ENCODE results near the gene CAMTA1. TPM values are rescaled to one million over a fixed set of nuclear protein-coding genes. Genes with fewer than 3 reads are reported as not detected.

CAMTA1 gene
- total RNA-seq, 2 experiments from 2014 or later = 45.5 to 45.6 TPM

- Mint-ChIP-seq H3K4me1 (no peaks in the 10 kb centered on the region), H3K27me3 (no peaks in the 10 kb centered on the region), H3K27ac (no peak overlapping the region), H3K36me3 (no peaks in the 10 kb centered on the region), H3K9me3 (no peaks in the 10 kb centered on the region), H3K4me3 (no peak overlapping the region)
- DNase-seq = no peak
- POLR2A ChIA-PET = no interaction called here
- ATAC-seq (ENCODE audit: low read depth) = no peak
These were observed 716.7 kb downstream of the CAMTA1 start for GRCh38 chr1:7501723-7502603.

DNA sequence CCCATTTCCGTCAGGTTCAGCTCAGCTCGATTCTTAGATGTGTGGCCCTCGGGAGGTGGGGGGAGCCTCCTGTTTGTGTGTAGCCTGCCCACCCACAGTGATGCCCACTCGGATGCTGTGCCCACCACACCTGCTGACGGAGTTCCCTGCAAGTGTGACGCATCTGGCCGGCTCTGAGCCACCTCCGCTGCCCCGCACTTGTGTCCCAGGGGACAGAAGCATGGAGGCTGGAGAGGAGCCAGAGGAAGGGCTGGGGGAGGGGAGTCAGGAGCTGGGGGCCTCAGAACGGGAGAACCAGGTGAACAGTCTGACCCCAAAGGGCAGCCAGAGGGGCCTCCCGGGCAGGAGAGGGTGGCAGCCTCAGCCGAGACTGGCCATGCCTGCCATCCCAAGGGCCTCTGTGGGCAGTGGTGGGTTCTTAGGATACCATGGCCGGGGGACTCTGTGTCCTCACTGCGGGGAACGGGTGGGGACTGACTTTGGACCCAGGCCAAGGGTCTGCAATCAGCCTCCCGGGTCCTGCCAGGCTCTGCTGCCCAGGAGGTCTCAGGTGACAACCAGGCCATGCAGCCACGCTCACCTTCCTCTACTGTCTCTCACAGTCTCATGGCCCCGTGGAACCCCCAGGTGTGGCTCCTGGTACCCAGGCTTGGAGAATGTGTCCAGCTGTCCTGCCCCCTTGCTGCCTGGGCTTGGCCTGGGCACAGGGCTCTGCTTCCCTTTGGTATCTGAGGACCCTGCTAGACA, 718.6 kb downstream of the CAMTA1 start:
- Mint-ChIP-seq H3K4me3 (no peak overlapping the region), H3K36me3 (no peaks in the 10 kb centered on the region), H3K4me1 (no peaks in the 10 kb centered on the region), H3K27me3 (no peaks in the 10 kb centered on the region), H3K9me3 (no peaks in the 10 kb centered on the region), H3K27ac (no peak overlapping the region)
- POLR2A ChIA-PET = no interaction called here
- ATAC-seq (ENCODE audit: low read depth) = no peak
- no peak for DNase-seq

DNA sequence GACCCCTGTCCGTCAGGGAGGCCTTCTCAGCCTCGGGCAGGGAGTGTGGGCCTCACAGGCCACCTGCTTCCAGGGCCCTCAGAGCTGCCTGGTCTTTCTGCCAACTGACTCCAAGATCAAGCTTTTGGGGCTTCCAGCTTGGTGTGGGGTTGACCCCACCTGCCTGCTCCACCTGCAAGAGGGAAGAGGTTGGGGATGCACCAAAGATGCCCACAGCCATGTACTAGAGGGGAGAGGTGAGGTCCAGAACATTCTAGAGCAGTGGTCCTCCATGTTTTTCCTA, 719.1 kb downstream of the CAMTA1 start:
- ATAC-seq (ENCODE audit: low read depth) = no peak
- H3K36me3 Mint-ChIP-seq = no peaks in the 10 kb centered on the region
- H3K4me1 Mint-ChIP-seq = no peaks in the 10 kb centered on the region
- no peaks in the 10 kb centered on the region for H3K27me3 Mint-ChIP-seq
- H3K4me3 Mint-ChIP-seq = no peak overlapping the region
- H3K27ac Mint-ChIP-seq = no peak overlapping the region
- DNase-seq = no peak
- no peaks in the 10 kb centered on the region for H3K9me3 Mint-ChIP-seq
- POLR2A ChIA-PET = no interaction called here

- Mint-ChIP-seq H3K4me1 (no peaks in the 10 kb centered on the region), H3K9me3 (no peaks in the 10 kb centered on the region), H3K4me3 (no peak overlapping the region), H3K27me3 (no peaks in the 10 kb centered on the region), H3K27ac (no peak overlapping the region), H3K36me3 (no peaks in the 10 kb centered on the region)
- no peak for DNase-seq
- POLR2A ChIA-PET = no interaction called here
- ATAC-seq (ENCODE audit: low read depth) = no peak
These were observed 720.0 kb downstream of the CAMTA1 start for GRCh38 chr1:7505094-7505770.

GRCh38 chr1:7505771-7506453, 720.7 kb downstream of the CAMTA1 start:
- POLR2A ChIA-PET = no interaction called here
- H3K4me3 Mint-ChIP-seq = no peak overlapping the region
- H3K36me3 Mint-ChIP-seq = no peaks in the 10 kb centered on the region
- no peaks in the 10 kb centered on the region for H3K27me3 Mint-ChIP-seq
- no peak for DNase-seq
- H3K4me1 Mint-ChIP-seq = no peaks in the 10 kb centered on the region
- no peak overlapping the region for H3K27ac Mint-ChIP-seq
- no peaks in the 10 kb centered on the region for H3K9me3 Mint-ChIP-seq
- ATAC-seq (ENCODE audit: low read depth) = no peak

- H3K27me3 Mint-ChIP-seq = no peaks in the 10 kb centered on the region
- DNase-seq (no peak), ATAC-seq (ENCODE audit: low read depth) (no peak)
- H3K4me1 Mint-ChIP-seq = no peaks in the 10 kb centered on the region
- H3K9me3 Mint-ChIP-seq = no peaks in the 10 kb centered on the region
- no peak overlapping the region for H3K27ac Mint-ChIP-seq
- no peak overlapping the region for H3K4me3 Mint-ChIP-seq
- POLR2A ChIA-PET = no interaction called here
- H3K36me3 Mint-ChIP-seq = no peaks in the 10 kb centered on the region
These were observed 721.4 kb downstream of the CAMTA1 start for GRCh38 chr1:7506454-7507284.

DNA sequence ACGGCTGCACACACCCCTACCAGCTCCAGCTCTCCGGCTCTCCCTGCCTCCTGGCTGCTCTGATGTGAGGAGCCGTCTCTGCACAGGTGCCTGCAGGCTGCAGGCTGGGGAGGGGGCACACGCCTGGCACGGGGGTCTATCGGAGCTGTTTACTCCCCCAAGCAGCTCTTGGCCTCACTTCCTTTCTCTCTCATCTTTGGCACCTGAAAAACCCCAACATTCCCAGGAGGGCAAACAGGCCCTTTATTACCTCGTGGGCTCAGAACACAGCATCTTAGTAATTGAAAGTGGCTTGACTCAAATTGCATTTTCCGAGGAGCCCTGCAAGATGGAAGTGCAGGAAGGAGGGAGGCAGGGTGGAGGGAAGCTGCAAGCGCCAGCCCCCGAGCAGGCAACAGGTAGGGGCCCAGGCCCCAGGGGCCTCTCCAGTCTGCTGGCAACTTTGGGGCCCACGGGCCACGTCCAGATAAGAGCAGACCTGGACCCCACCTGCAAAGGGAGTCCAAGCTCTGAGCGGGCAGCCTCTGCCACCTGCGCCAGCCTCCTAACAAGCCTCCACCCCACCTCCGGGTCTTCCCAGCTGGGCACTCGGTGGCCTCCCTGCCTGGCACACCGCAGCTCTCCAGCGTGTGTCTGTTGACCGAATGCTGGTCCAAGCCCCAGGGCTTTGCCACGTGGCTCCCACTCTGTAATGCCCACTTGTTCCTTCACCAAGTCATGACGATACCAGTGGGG, 722.2 kb downstream of the CAMTA1 start:
- DNase-seq (no peak), ATAC-seq (ENCODE audit: low read depth) (no peak)
- Mint-ChIP-seq H3K4me1 (no peaks in the 10 kb centered on the region), H3K27me3 (no peaks in the 10 kb centered on the region), H3K4me3 (no peak overlapping the region), H3K36me3 (no peaks in the 10 kb centered on the region), H3K27ac (no peak overlapping the region), H3K9me3 (no peaks in the 10 kb centered on the region)
- POLR2A ChIA-PET = no interaction called here

- Mint-ChIP-seq H3K27me3 (no peaks in the 10 kb centered on the region), H3K4me1 (no peaks in the 10 kb centered on the region), H3K36me3 (no peaks in the 10 kb centered on the region), H3K27ac (no peak overlapping the region), H3K4me3 (no peak overlapping the region), H3K9me3 (no peaks in the 10 kb centered on the region)
- DNase-seq (no peak), ATAC-seq (ENCODE audit: low read depth) (no peak)
- POLR2A ChIA-PET = no interaction called here
These were observed 723.0 kb downstream of the CAMTA1 start for GRCh38 chr1:7508052-7508933.

GRCh38 chr1:7508934-7509519, 723.8 kb downstream of the CAMTA1 start:
- H3K9me3 Mint-ChIP-seq = no peaks in the 10 kb centered on the region
- H3K27ac Mint-ChIP-seq = no peak overlapping the region
- no peaks in the 10 kb centered on the region for H3K27me3 Mint-ChIP-seq
- DNase-seq (no peak), ATAC-seq (ENCODE audit: low read depth) (no peak)
- H3K4me1 Mint-ChIP-seq = no peaks in the 10 kb centered on the region
- POLR2A ChIA-PET = no interaction called here
- no peak overlapping the region for H3K4me3 Mint-ChIP-seq
- H3K36me3 Mint-ChIP-seq = no peaks in the 10 kb centered on the region

- no peaks in the 10 kb centered on the region for H3K4me1 Mint-ChIP-seq
- POLR2A ChIA-PET = no interaction called here
- ATAC-seq (ENCODE audit: low read depth) (no peak), DNase-seq (no peak)
- H3K27me3 Mint-ChIP-seq = no peaks in the 10 kb centered on the region
- H3K27ac Mint-ChIP-seq = no peak overlapping the region
- H3K4me3 Mint-ChIP-seq = no peak overlapping the region
- no peaks in the 10 kb centered on the region for H3K9me3 Mint-ChIP-seq
- H3K36me3 Mint-ChIP-seq = no peaks in the 10 kb centered on the region
These were observed 724.3 kb downstream of the CAMTA1 start for GRCh38 chr1:7509598-7509997.

DNA sequence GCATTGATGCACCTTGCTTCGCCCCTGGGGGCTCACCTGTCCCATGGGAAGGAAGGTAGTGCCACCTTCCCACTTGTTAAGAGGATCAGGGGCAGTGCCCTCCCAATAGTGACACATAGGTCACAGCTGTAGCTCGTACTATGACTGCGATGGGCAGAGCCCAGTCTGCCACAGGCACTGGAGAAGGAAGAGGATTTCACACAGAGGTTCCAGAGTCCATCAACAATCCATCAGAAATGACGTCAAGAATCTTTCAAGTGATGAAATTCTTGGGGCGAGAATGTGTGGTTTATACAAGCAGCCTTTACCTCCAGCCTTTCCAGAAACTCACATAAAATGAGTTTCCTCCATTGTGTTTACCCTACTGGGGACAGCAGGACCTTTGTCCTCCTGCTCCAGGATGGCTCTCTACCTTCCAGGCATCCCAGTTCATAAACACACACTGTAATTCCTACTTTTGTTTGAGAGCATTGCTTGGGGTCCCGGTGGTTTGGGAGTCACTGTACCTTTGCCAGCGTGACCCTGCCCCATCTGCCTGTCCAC, 725.2 kb downstream of the CAMTA1 start:
- no peaks in the 10 kb centered on the region for H3K36me3 Mint-ChIP-seq
- DNase-seq (no peak), ATAC-seq (ENCODE audit: low read depth) (no peak)
- H3K27ac Mint-ChIP-seq = no peak overlapping the region
- no peaks in the 10 kb centered on the region for H3K27me3 Mint-ChIP-seq
- POLR2A ChIA-PET = no interaction called here
- H3K4me3 Mint-ChIP-seq = no peak overlapping the region
- H3K4me1 Mint-ChIP-seq = no peaks in the 10 kb centered on the region
- no peaks in the 10 kb centered on the region for H3K9me3 Mint-ChIP-seq
